Stimulated activated CD4-positive, alpha-beta T cell treated with anti-CD3 and anti-CD28 coated beads, Interleukin-12 subunit alpha, Interleukin-12 subunit beta, amount 100 ng/mL, for 48 hours (primary cell): ENCODE measurements around the gene SORT1.
"Not testable (repeated sequence)": the region's sequence is repeated elsewhere in the genome, so short reads cannot be mapped to it uniquely, and the experiment has no call there.

Experiments used
- DNase-seq, 3 donors: peaks; one replicate each; pipeline ENCODE4 v3.0.0-alpha.2; 2020; ENCODE audit warnings: low read depth in 2 of 3, low spot score in 1 of 3

The SORT1 gene

DNA sequence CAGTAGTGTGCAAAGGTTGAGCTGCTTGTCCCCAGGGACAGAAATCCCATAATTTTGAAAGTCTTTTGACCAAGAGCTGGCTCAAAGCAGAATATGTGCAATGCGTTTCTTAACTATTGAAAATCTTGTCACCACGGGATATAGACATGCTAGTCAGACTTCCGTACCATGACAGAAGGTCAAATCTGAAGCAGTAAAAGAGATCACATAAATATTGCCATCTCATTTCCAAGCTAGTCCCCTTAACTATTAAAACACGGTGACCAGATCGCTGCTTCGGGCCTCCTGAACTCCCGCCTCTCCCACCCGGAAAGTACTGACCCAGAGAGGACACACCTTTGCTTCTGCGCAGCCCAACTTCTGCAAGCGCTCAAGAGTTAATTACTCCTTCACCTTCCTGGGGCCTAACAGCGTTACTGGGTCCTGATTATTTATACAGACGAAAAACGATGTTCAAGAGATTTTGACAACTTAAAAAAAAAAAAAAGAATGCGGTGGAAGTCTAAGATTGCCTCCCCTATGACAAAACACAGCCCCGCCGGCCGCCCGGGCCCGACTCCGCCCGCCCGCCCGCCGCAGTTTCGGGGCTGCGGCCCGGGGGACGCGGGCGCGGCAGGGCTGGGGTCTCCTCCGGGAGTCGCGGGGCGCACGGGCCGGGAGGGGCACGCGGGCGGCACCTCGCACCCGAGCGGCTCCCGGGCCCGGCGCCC, 692 bp downstream of the SORT1 start:
- no peak for DNase-seq

- DNase-seq = no peak
Observed at GRCh38 chr1:109396513-109396839, 1.2 kb downstream of the SORT1 start.

GRCh38 chr1:109395602-109396512, 1.9 kb downstream of the SORT1 start:
- no peak for DNase-seq

GRCh38 chr1:109395282-109395599, 2.5 kb downstream of the SORT1 start:
- not testable (repeated sequence) for DNase-seq

DNA sequence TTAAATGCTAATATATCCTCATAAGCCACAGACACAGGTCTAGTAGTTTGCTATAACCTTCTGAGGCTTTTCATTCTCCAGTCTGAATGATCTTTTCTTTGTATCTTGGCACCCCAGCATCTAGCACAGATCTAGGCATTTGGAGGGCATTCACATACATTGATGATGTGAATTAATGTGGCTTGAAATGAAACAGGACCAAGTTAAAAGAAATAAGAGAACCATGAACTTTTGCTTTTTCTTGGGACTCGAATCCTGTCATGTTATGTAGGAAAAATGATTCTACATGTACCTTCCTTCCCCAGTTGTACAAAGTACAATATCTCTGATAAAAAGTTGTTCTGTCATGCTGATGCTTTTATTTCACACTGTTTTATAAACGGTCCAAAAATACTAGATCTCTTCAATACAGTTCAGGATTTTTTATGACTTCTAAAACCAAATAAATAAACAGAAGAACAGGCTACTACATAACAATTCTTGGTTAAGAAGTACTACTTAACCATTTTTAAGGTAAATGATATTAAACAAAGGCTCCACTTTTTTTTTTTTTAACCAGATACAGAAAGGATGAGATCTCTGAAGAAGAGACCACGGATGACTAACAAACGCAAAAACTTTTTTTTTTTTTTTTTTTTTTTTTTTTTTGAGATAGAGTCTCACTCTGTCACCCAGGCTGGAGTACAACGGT, 3.0 kb downstream of the SORT1 start:
- DNase-seq = no peak

- DNase-seq = no peak
Observed at GRCh38 chr1:109393617-109394233, 4.0 kb downstream of the SORT1 start.

DNA sequence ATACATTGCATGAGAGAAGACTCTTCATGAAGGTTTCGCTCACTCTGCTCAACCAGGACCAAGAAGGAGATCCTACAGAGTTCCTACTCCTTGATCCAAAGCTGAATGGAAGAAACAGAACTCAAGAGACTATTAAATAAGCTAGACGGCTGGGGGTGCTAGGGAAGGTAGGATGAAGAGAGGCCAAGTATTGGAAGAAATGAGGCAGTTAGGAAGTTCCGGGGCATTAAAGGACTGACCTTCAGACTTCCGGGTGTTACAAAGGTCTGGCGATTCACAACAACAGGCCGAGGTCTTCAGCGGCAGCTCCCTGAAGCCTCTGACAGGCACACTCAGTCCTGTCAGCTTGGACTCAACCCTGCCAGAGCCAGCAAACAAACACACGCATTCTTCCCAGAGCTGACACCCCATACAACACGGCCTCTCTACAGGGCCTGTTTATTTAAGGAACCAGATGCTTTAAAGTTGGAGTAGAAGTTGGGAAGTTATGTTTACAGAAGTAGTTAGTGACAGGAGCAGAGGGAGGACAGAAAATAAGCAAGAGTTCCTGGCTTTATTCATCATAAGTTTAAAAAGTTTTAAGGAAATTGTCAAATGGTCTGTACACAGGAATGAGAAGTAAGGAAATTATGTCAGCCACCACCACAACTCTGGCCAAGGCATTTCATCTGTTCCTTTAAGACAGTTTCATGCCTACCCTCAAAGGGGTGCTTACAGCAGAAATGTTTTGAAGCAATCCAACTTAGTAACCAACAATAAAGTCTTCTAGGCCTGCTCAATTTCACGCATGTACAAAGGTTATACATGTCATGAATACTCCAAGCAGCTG, 4.7 kb downstream of the SORT1 start:
- DNase-seq = no peak

DNA sequence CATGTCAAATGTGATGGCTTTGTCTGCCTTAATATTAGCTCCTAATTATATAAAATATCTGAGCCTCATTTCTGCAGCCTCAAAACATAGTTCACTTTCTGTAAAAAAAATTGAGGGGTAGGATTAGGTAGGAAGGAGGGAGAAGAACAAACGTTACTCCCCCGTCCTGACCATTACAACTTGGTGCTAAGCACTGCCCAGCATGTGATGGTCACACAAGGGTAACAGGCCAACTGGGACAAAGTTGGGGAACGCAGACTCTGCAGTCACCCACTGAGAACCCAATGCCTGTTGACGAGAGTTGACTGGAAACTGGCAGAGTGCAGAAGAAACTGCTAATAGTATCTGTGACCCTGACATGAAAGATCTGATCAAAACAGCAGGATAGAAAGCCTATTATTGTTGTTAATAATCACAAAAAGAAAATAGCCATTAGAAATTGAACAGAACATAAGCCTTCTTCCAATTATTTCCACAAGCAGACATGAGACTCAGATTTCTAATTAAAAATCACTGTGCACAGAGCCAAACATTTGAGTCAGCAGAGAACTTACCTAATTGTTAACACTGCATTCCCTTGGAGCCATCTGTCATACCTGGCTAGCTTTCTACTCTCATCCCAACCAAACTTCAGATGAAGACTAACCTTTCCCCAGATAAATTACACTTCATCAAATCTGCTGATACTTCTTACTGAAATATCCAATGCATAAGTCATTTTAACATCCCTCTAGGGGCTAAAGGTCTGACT, 5.5 kb downstream of the SORT1 start:
- DNase-seq = no peak

DNA sequence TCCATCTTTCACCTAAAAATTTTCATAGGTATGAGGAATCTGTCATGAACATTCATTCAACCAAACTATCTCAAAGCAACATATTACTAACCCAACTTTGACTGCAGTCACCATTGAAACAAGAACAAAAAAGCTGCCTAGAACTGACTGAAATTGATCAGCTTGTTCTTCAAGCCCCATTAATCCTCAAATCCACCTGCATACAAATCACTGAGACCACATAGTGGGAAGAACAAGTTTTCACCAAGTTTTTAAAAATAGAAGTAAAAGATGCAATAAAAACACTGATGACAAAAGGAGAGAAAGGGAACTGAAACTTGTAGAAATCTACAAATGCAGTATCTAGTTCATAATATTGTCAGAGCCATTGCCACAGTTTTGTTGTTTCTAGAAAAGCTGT, 6.1 kb downstream of the SORT1 start:
- DNase-seq = no peak

DNA sequence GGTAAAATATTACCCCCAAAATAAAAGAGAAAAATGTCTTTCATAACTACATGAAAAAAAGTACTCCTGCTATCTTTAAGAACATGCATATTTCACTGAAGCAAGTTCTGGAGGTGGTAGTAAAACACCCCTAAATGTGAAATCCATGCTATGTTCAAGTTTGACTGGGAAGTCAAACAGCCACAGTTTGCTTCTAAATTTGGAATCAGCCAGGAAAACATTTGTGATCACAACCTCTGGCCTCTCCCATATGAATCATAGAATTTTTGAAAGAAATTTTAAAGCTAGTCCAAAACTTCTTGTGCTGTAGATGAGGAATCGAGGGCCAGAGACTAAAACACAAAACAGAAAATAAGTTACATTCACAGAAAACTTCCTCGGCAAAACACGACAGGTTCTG, 6.6 kb downstream of the SORT1 start:
- no peak for DNase-seq

DNA sequence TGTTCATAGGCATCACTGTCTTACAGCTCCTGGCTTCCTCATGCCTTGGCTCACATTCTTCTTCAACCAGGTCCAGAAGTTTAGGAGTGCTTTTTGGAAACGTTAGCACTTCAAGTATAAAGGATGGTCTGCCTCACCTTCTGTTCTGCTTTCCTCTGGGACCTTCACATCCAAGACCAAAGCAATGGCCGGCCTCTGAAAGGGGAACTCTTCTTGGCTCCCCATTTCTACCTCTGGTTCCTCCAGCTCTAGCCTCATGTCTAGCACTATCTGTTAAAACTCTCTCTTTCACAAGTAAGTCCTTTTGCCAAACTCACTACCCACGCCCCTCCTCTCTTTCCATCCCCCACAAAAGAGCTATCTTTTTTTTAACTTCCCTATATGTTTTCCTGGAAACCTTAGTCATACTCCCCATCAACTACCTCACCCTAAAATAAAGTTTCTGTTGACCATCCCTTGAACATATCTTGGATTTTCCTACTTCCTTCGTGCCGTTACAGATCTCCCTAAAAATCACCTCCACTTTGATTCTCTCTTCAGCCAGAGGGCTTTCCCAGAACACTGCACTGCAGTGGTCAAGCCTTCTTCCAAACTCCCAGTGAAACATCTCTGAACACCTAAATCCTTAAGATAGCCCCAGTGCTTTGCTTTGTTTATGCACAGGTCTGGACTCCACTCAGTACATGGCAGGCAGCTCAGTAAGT, 7.9 kb downstream of the SORT1 start:
- no peak for DNase-seq

GRCh38 chr1:109388884-109389637, 8.7 kb downstream of the SORT1 start:
- no peak for DNase-seq

- DNase-seq = no peak
Observed at GRCh38 chr1:109388208-109388711, 9.5 kb downstream of the SORT1 start.

DNA sequence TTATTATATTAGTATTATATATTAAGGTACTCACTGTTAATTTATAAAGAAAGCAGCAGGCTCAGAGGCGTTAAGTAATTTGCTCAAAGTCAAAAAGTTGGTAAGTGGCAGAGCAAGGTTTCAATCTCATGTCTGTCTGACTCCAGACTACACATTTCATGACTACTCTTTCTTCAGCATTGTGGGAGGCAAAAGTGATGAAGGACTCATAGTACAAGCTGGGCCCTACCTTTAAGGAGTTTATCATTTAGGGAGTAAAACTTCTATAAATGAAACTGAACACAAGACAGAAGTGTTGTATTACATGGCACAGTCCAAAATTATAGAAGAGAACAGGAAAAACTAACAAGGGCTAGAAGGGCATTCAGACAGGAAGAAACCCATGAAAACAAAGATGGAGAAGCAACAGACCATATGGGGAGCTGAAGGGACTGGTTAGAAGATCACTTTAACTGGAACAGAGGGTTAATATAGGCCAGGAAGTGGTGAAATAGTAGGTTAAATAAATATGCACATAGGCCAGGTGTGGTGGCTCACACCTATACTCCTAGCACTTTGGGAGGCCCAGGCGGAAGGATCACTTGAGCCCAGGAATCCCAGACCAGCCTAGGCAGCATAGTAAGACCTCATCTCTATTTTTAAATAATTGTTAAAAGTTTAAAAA, 11.5 kb downstream of the SORT1 start:
- DNase-seq = no peak

GRCh38 chr1:109385417-109385816, 12.3 kb downstream of the SORT1 start:
- DNase-seq = no peak

DNA sequence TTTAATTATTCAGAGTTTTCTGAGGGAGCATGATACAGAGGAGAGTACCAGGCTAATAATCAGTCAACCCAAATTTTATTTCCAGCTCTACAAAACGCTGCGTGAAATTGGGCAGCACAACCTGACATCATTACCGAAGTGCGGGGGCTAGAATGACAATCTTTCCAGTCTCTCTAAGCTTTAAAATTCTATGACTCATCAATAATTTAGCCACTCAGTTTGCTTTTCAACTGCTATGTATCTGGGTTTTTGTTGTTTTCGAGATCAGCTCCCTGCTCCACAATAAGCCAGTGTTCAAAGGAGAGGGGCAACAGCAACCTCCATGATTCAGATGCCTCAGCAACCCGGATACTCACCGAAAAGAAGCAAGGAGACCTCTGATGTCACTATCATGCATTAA, 13.9 kb downstream of the SORT1 start:
- DNase-seq = no peak

- DNase-seq = no peak
Observed at GRCh38 chr1:109383087-109383779, 14.5 kb downstream of the SORT1 start.
